Naive thymus-derived CD8-positive, alpha-beta T cell (primary cell): ENCODE measurements around the gene PTPRE. TPM values are rescaled to one million over a fixed set of nuclear protein-coding genes. Genes with fewer than 3 reads are reported as not detected.

ENCODE experiments used
- ATAC-seq, 2 donors: fragments of 150-1000 bp; cut with Tn5 transposase in 1 of 2; sonication (Bioruptor Pico), chemical (Tn5 transposase) in 1 of 2; 1 replicate in 1 of 2; 2 replicates in 1 of 2; pipeline ENCODE4 v1.10.0; 2021; ENCODE audit warnings: mild to moderate bottlenecking in 2 of 2, moderate library complexity in 2 of 2
- POLR2A ChIA-PET: fragments of 350-600 bp; sonication (Branson Sonifier 250); formaldehyde crosslinking; loops from one replicate; lab custom pipeline; 2021; ENCODE audit warnings: antibody characterized with exemption; lab: Charles Lee
- DNase-seq, 10 donors: peaks; one replicate each; pipeline versions ENCODE4 v3.0.0 to v3.0.0-alpha.2; 2020 to 2022
- H3K27ac Mint-ChIP-seq, 10 donors: one replicate each; pipeline ENCODE4 v1.8.0; 2020 to 2022; ENCODE audit warnings: mild to moderate bottlenecking in 10 of 10, mixed read lengths in 10 of 10, moderate library complexity in 4 of 10, inconsistent platforms in 1 of 10
- H3K27me3 Mint-ChIP-seq, 5 donors: one replicate each; pipeline ENCODE4 v1.8.0; 2021 to 2022; ENCODE audit warnings: mixed read lengths in 5 of 5
- H3K36me3 Mint-ChIP-seq, 3 donors: one replicate each; pipeline ENCODE4 v1.8.0; 2020 to 2022; ENCODE audit warnings: mixed read lengths in 3 of 3, mild to moderate bottlenecking in 2 of 3, inconsistent platforms in 1 of 3
- H3K4me1 Mint-ChIP-seq, 4 donors: one replicate each; pipeline ENCODE4 v1.8.0; 2021 to 2022; ENCODE audit warnings: mixed read lengths in 4 of 4
- H3K4me3 Mint-ChIP-seq, 10 donors: one replicate each; pipeline ENCODE4 v1.8.0; 2020 to 2022; ENCODE audit warnings: mild to moderate bottlenecking in 10 of 10, mixed read lengths in 10 of 10, moderate library complexity in 6 of 10, inconsistent platforms in 1 of 10
- H3K9me3 Mint-ChIP-seq, 9 donors: one replicate each; pipeline ENCODE4 v1.8.0; 2020 to 2022; ENCODE audit warnings: mixed read lengths in 9 of 9, mild to moderate bottlenecking in 3 of 9, inconsistent platforms in 1 of 9, moderate library complexity in 1 of 9
- polyA plus RNA-seq, 3 donors: library from polyadenylated mRNA; unstranded; fragments of 300-500 nt; fragmentation: Illumina TruSeq; gene quantifications; one replicate each; pipeline ENCODE4 v1.2.3, GENCODE V29; 2021
- total RNA-seq, 8 experiments: library from RNA in 2 of 8; stranded (reverse) in 2 of 8; gene quantifications; one replicate each; pipeline ENCODE4 v1.2.3 and lab custom pipeline; 2021 to 2026

The PTPRE gene
- total and polyA plus RNA-seq, 5 experiments from 2014 or later, result 7.8 to 29.5 (median 17.6) TPM

- Mint-ChIP-seq H3K27ac (peak overlapping the region; percentile 62 to 95 (median 88)), H3K4me1 (peaks cover 59 to 86% (median 84%) of the 10 kb centered on the region in 4 donors), H3K27me3 (no peaks in the 10 kb centered on the region), H3K36me3 (peaks cover 14 to 44% (median 17%) of the 10 kb centered on the region in 3 donors), H3K4me3 (peak overlapping the region; percentile 67 to 88 (median 80)), H3K9me3 (no peaks in the 10 kb centered on the region)
- DNase-seq, result no peak
- POLR2A ChIA-PET, result interaction anchor here (0.7 to 5.0 kb wide), 4 partner anchors 16 to 29 kb away, joined by 3 to 78 read pairs (median 6); no protein-coding TSS in a partner anchor
- ATAC-seq, result no peak
These were observed 156.8 kb downstream of the PTPRE start for GRCh38 chr10:128063736-128064107.

- Mint-ChIP-seq H3K27ac (peak overlapping the region; percentile 67 to 95 (median 88)), H3K4me3 (peak overlapping the region; percentile 67 to 91 (median 80)), H3K27me3 (no peaks in the 10 kb centered on the region), H3K36me3 (peaks cover 14 to 46% (median 17%) of the 10 kb centered on the region in 3 donors), H3K9me3 (no peaks in the 10 kb centered on the region), H3K4me1 (peaks cover 53 to 83% (median 81%) of the 10 kb centered on the region in 4 donors)
- DNase-seq (peak in 9 of 10 donors; percentile 29 to 81 (median 64)), ATAC-seq (peak; percentile 71 to 77)
- POLR2A ChIA-PET, result interaction anchor here (0.7 to 5.0 kb wide), 5 partner anchors 10 to 29 kb away, joined by 3 to 78 read pairs (median 4); no protein-coding TSS in a partner anchor
These were observed 157.4 kb downstream of the PTPRE start for GRCh38 chr10:128064108-128064969.

- Mint-ChIP-seq H3K9me3 (no peaks in the 10 kb centered on the region), H3K4me3 (peak overlapping the region; percentile 67 to 91 (median 80)), H3K27me3 (no peaks in the 10 kb centered on the region), H3K27ac (peak overlapping the region; percentile 22 to 93 (median 85)), H3K36me3 (peaks cover 14 to 51% (median 17%) of the 10 kb centered on the region in 3 donors), H3K4me1 (peaks cover 47 to 78% (median 78%) of the 10 kb centered on the region in 4 donors)
- POLR2A ChIA-PET, result interaction anchor here (0.9 to 5.0 kb wide), 3 partner anchors 11 to 24 kb away, joined by 4 to 78 read pairs (median 8); no protein-coding TSS in a partner anchor
- DNase-seq (no peak), ATAC-seq (peak in 1 of 2 donors; percentile 58)
These were observed 158.2 kb downstream of the PTPRE start for GRCh38 chr10:128064970-128065580.

- Mint-ChIP-seq H3K27ac (peak overlapping the region in 3 of 10 donors; percentile 52 to 93 (median 74)), H3K27me3 (no peaks in the 10 kb centered on the region), H3K4me1 (peaks cover 41 to 69% (median 69%) of the 10 kb centered on the region in 4 donors), H3K9me3 (no peaks in the 10 kb centered on the region), H3K36me3 (peaks cover 14 to 53% (median 17%) of the 10 kb centered on the region in 3 donors), H3K4me3 (peak overlapping the region in 5 of 10 donors; percentile 30 to 80 (median 50))
- POLR2A ChIA-PET, result interaction anchor here (5.0 kb wide), 1 partner anchor 19 kb away, joined by 78 read pairs; no protein-coding TSS in a partner anchor
- ATAC-seq (no peak), DNase-seq (peak in 1 of 10 donors; percentile 3)
These were observed 159.1 kb downstream of the PTPRE start for GRCh38 chr10:128065881-128066534.

DNA sequence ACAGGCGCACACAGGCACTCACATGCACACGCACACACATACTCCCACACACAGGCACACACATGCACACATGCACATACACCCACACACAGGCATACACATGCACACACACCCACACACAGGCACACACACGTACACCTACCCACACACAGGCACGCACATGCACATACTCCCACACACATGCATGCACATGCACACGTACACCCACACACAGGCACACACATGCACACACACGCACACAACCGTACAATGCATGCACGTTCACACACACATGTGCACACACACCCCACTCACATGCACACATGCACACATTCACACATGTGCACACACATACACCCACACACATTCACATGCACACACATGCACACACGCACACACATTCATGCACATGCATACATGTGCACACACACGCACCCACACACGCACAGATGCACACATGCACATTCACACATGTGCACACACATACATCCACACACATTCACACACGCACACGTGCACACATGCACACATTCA, 160.0 kb downstream of the PTPRE start:
- Mint-ChIP-seq H3K36me3 (peaks cover 14 to 61% (median 17%) of the 10 kb centered on the region in 3 donors), H3K4me3 (peak overlapping the region in 4 of 10 donors; percentile 25 to 52 (median 36)), H3K4me1 (peaks cover 40 to 65% (median 63%) of the 10 kb centered on the region in 4 donors), H3K9me3 (no peaks in the 10 kb centered on the region), H3K27me3 (no peaks in the 10 kb centered on the region), H3K27ac (peak overlapping the region in 3 of 10 donors; percentile 63 to 93 (median 68))
- POLR2A ChIA-PET, result no interaction called here
- no peak for DNase-seq
- ATAC-seq, result no peak

- H3K9me3 Mint-ChIP-seq, result no peaks in the 10 kb centered on the region
- H3K27ac Mint-ChIP-seq, result peak overlapping the region in 1 of 10 donors; percentile 77
- no peaks in the 10 kb centered on the region for H3K27me3 Mint-ChIP-seq
- DNase-seq, result peak in 1 of 10 donors; percentile 7
- H3K36me3 Mint-ChIP-seq, result peaks cover 14 to 68% (median 20%) of the 10 kb centered on the region in 3 donors
- peaks cover 32 to 56% (median 53%) of the 10 kb centered on the region in 4 donors for H3K4me1 Mint-ChIP-seq
- POLR2A ChIA-PET, result no interaction called here
- H3K4me3 Mint-ChIP-seq, result no peak overlapping the region
- no peak for ATAC-seq
These were observed 160.9 kb downstream of the PTPRE start for GRCh38 chr10:128067691-128068397.

DNA sequence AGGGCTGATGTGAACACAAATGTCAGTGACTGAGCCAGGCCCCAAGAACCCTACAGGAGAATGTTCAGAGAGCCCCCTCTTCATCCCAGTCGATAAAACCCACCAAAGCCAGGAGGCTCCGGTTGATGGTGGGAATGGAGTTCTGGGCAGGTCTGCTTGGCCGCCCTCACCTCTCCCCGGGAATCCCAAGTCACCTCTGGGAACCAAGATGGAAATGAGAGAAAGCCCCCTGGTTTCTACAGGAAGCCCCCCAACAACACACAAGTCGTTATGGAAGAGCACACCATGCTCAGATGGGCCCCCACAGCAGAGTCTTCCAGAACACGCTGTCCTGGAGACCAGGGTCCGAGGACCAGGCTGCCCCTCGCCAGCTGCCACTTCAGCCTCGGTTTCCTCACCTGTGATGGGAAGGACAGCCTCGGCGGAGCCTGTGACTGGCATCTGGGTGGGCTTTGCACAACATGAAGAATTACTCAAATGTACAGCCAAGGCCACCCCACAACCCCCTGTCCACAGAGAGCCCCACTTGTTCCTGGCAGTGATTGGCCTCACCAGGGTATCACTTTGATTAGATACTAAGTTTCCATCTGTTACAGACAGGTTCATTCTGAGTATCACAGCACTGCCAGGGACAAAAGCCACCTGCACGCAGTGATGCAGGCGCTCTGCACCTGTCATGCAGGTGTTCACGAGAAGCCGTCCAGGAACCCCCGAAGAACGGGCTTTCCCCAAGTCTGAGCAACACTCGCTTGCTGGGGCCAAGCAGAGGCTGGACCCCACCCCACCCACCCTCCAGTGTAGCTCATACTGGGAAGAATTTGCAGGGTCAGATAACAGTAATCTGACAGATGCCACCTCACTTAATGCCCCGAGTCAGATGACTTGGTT, 161.7 kb downstream of the PTPRE start:
- no peaks in the 10 kb centered on the region for H3K9me3 Mint-ChIP-seq
- POLR2A ChIA-PET, result interaction anchor here (1.0 to 2.0 kb wide), 3 partner anchors 21 to 162 kb away, joined by 3 to 9 read pairs (median 9); partner anchors contain the start of gene PTPRE
- DNase-seq (no peak), ATAC-seq (no peak)
- H3K4me3 Mint-ChIP-seq, result no peak overlapping the region
- peak overlapping the region in 2 of 10 donors; percentile 65 to 77 for H3K27ac Mint-ChIP-seq
- peaks cover 14 to 76% (median 26%) of the 10 kb centered on the region in 3 donors for H3K36me3 Mint-ChIP-seq
- peaks cover 25 to 48% (median 47%) of the 10 kb centered on the region in 4 donors for H3K4me1 Mint-ChIP-seq
- H3K27me3 Mint-ChIP-seq, result no peaks in the 10 kb centered on the region

DNA sequence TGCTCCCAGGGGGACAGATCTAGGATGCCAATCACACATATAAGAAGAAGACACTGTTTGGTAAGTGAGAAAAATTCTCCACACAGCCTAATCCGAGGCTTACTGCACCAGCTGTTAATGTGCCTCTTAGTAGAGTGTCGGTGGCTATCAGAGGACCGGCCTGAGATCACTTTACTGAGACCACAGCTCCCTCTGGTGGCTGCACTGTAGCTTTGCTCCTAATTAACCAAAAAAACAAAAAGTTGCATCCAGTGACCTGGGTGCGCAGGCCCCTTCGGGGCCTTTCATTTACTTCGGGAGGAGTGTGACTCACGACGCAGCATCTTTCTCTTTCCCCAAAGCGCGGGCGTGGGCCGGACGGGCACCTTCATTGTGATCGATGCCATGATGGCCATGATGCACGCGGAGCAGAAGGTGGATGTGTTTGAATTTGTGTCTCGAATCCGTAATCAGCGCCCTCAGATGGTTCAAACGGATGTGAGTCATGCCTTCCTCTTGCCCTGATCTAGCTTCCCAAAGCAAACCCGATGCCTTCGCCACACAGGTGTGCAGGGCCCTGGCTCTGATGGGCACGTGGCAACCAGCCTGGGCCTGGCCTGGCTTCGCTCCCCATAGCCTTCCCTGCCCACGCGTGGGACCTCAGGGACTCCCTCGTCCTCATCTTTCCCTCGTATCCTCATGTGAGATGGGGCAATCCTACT, 162.6 kb downstream of the PTPRE start:
- peak overlapping the region in 1 of 10 donors; percentile 12 for H3K4me3 Mint-ChIP-seq
- H3K4me1 Mint-ChIP-seq, result peaks cover 21 to 44% (median 38%) of the 10 kb centered on the region in 4 donors
- H3K9me3 Mint-ChIP-seq, result no peaks in the 10 kb centered on the region
- peak; percentile 56 to 83 (median 78) for DNase-seq
- POLR2A ChIA-PET, result interaction anchor here (1.0 to 2.0 kb wide), 3 partner anchors 22 to 163 kb away, joined by 3 to 9 read pairs (median 9); partner anchors contain the start of gene PTPRE
- peaks cover 14 to 84% (median 29%) of the 10 kb centered on the region in 3 donors for H3K36me3 Mint-ChIP-seq
- H3K27ac Mint-ChIP-seq, result peak overlapping the region in 4 of 10 donors; percentile 15 to 77 (median 62)
- ATAC-seq, result peak; percentile 42 to 48
- no peaks in the 10 kb centered on the region for H3K27me3 Mint-ChIP-seq

- Mint-ChIP-seq H3K36me3 (peaks cover 14 to 88% (median 32%) of the 10 kb centered on the region in 3 donors), H3K9me3 (no peaks in the 10 kb centered on the region), H3K27ac (peak overlapping the region in 1 of 10 donors; percentile 59), H3K27me3 (no peaks in the 10 kb centered on the region), H3K4me1 (peaks cover 15 to 37% (median 32%) of the 10 kb centered on the region in 4 donors), H3K4me3 (no peak overlapping the region)
- DNase-seq (no peak), ATAC-seq (no peak)
- POLR2A ChIA-PET, result interaction anchor here (1.8 to 2.0 kb wide), 2 partner anchors 23 to 35 kb away, joined by 9 read pairs; no protein-coding TSS in a partner anchor
These were observed 163.3 kb downstream of the PTPRE start for GRCh38 chr10:128070161-128070560.
